Measurements from ENCODE around the gene UPK3BL2.
"Not testable (repeated sequence)": the region's sequence is repeated elsewhere in the genome, so short reads cannot be mapped to it uniquely, and the experiment has no call there.

DNA sequence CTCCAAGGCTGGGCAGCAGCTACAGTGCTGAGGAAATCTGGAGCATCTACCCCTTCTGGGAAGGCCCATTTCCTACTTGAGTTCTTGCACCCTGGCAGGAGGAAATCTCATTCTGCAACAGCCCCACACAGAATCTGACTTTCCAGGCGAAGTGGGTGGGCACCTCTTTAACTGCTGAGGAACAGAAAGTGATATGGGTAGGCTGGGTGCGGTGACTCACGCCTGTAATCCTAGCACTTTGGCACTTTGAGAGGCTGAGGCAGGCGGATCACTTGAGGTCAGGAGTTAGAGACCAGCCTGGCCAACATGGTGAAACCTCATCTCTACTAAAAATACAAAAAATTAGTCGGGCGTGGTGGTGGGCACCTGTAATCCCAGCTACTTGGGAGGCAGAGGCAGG lies 31.1 kb upstream of the UPK3BL2 start:
- TF ChIP-seq, protein P1, sequence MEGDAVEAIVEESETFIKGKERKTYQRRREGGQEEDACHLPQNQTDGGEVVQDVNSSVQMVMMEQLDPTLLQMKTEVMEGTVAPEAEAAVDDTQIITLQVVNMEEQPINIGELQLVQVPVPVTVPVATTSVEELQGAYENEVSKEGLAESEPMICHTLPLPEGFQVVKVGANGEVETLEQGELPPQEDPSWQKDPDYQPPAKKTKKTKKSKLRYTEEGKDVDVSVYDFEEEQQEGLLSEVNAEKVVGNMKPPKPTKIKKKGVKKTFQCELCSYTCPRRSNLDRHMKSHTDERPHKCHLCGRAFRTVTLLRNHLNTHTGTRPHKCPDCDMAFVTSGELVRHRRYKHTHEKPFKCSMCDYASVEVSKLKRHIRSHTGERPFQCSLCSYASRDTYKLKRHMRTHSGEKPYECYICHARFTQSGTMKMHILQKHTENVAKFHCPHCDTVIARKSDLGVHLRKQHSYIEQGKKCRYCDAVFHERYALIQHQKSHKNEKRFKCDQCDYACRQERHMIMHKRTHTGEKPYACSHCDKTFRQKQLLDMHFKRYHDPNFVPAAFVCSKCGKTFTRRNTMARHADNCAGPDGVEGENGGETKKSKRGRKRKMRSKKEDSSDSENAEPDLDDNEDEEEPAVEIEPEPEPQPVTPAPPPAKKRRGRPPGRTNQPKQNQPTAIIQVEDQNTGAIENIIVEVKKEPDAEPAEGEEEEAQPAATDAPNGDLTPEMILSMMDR (IDR thresholded peaks at IDR 0.05; ENCODE audit: low read depth, low read length): not testable (repeated sequence)
- TF ChIP-seq, protein P2, sequence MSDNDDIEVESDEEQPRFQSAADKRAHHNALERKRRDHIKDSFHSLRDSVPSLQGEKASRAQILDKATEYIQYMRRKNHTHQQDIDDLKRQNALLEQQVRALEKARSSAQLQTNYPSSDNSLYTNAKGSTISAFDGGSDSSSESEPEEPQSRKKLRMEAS (IDR thresholded peaks at IDR 0.05; ENCODE audit: low read depth, low read length): not testable (repeated sequence)
- TF ChIP-seq POLR2A (IDR thresholded peaks at IDR 0.05; ENCODE audit: extremely low read depth, insufficient read length): not testable (repeated sequence)

All from NB4 (cell line).